Measurements from ENCODE around the gene MAGI1.

The MAGI1 gene

GRCh38 chr3:66012711-66013110, 26.0 kb downstream of the MAGI1 start:
- DNase-seq: no peak

GRCh38 chr3:66010739-66011655, 27.7 kb downstream of the MAGI1 start:
- DNase-seq: no peak

DNA sequence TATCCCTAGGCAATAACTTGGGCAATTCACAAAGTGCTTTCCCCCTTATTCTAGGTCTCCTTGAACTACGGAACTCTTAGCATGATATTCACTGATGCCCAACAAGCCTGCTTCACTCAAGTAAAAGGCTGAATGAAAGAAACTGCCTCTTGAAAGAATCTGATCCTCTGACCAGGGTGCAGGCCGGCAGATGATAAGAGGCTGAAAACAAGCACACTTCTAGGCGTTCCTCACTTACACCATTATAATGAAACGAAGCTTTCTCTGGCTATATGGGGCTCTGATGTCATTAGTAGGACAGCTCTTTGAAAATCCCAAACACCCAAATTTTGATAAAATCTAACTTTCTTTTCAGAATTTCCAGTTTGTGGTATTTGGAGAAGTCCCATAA, 28.4 kb downstream of the MAGI1 start:
- DNase-seq: no peak

DNA sequence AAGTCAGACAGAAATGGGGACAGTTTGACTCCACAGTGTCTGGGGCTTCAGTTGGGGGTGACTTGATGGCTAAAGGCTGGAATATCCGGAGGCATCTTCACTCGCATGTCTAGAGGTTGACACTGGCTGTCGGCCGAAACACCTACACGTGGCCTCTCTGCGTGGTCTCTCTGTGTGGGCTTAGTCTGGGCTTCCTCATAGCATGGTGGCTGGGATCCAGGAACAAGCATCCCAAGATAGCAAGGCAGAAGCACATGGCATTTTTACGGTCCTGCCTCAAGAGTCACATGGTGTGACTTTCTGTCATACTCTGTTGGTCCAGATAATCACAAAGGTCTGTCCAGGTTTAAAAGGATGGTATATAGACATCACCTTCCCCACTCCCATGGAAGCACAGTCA, 34.5 kb downstream of the MAGI1 start:
- DNase-seq: no peak

GRCh38 chr3:66001626-66002025, 37.1 kb downstream of the MAGI1 start:
- no peak for DNase-seq

GRCh38 chr3:66000506-66000905, 38.2 kb downstream of the MAGI1 start:
- DNase-seq: no peak

DNA sequence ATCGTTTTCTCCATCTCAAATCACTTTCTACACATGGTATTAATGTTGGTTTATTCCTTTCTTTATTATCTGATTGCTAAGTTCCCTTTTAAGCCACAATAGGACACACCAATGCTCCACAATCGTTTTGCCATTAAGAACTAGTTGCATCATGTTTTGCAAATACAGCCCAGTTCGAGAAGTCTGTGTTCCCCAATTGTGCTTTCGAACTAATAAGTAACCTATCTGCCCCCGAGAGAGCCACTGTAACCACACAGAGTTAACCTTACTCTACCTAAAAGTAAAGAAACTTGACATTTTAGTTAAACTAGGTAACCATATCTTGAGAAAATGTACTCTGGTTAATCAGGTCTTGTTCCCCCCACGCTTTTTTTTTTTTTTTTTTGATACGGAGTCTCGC, 39.1 kb downstream of the MAGI1 start:
- no peak for DNase-seq

DNA sequence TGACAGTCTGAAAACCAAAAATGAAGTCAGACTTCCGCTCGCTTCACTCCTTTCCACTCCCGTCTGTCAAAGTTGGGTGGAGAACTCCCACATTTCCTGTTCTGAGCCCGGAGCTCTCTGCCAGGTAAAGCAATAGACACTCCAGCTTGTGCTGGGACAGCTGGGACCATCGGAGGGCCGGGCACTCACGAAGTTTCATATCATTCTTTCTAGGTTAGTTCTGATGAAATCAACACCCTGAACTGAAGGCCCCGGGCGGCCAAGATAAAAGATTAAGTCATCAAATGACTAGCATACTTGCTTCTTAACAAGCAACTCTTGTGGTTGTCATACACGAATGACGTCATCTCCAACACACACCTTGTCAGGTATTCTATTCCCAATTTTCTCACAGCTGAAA, 42.1 kb downstream of the MAGI1 start:
- no peak for DNase-seq

DNA sequence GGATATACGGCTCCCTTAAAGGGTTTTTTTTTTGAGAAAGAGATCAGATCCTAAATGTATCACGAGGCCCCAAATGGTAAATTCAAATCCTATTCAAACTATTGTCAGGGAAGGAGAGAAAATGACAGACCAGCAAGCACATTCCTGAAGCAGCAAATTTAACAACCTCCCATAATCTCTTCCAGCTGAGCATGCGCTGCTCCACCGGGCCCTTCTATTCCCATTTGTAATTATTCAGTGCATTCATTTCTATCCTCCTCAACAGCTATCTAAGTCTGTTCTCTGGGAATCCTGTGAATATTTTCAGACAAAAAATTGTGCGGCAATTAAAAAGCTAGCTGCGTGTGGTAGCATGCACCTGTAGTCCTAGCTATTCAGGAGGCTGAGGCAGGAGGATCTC, 43.2 kb downstream of the MAGI1 start:
- no peak for DNase-seq

- no peak for DNase-seq
Observed at GRCh38 chr3:65995030-65995429, 43.7 kb downstream of the MAGI1 start.

DNA sequence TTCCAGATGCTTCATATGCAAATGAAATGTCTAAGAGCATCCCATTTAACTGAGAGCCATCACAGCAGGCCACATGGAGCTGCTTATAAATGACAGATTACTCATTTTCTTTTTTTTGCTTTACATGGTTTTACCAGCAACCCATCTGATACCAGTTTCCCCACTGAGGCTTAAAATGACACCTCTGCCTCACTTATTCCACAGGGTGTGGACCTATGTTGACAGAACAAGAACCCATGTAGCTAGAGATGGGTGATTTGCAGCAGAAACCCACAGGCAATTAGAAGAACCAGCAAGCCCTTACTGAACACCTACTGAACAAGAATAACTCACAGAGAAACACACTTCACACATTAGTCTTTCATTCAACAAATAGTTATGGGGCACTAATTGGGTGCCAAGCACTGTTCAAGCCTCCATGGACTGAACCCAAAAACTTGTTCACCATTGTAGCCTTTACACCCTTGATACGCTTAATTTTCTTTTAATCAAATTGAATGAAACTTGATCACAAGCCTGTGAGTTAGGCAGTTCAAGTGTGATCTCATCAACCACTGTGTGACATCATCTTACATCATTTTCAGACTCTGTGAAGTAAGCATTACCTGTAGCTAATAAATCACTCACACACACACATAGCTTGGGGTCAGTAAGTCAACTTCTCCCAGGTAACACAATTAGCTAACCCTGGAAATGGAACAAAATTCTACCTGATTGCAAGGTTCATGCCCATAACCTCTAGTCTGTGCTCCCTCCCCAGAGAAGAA, 45.4 kb downstream of the MAGI1 start:
- no peak for DNase-seq

GRCh38 chr3:65992106-65992505, 46.6 kb downstream of the MAGI1 start:
- no peak for DNase-seq

GRCh38 chr3:65988411-65989180, 50.1 kb downstream of the MAGI1 start:
- DNase-seq: no peak

DNA sequence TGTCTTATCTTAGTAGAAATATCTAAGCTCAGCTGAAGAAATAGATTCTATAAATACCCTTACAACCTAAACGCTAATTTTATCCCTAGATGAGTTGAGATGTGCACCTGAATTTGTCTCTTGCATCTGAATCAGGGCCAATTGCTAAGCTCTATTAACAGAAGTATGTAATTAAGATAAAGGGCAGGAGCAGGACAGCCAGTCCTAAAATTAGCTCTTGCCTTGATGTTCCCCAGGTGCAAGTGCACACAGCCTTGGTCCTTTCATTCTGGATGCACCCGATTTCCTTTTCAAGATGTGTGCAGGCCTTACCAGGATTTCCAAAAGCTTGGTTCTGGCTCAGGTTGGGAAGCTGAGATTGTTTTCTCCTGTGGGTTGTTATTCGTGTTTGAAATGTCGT, 52.4 kb downstream of the MAGI1 start:
- DNase-seq: no peak

GRCh38 chr3:65984975-65985374, 53.7 kb downstream of the MAGI1 start:
- no peak for DNase-seq

- DNase-seq: no peak
Observed at GRCh38 chr3:65983100-65983499, 55.6 kb downstream of the MAGI1 start.

GRCh38 chr3:65979731-65980130, 59.0 kb downstream of the MAGI1 start:
- no peak for DNase-seq

DNA sequence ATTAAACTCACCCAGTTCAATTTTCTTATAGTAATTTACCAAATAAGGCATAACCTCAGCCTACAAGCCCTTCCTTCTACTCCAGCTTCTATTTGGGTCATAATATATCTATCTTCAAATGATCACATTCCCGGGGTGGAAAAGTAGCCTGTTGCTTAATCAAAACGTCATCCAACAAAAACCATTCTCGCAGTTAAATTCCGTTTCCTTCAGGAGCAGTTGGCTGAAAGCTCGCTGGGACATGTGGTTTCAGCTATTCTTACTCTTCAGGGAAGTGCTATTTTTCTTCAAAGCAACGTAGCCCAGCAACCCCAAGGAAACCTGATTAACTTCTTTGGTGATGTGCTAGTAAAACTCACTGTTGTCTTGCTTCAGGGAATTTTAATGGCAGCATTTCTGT, 59.6 kb downstream of the MAGI1 start:
- no peak for DNase-seq

DNA sequence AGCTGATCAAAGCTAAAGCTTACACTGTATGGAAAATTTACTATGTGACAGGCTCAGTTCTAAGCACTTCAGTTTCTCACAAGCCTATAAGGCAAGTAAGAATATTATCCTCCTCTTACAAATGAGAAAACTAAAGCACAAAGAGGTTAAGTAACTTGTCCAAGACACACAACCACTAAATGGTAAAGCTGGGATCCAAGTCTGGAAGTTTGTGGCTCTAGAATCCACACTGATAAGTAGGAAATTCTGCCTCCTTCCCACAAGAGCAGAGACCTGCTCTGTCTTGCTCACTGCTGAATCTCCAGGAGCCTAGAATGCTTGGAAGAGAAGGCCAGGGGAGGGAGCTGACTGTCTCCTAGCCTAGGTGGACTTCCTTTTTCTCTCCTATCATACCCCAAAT, 60.6 kb downstream of the MAGI1 start:
- no peak for DNase-seq

DNA sequence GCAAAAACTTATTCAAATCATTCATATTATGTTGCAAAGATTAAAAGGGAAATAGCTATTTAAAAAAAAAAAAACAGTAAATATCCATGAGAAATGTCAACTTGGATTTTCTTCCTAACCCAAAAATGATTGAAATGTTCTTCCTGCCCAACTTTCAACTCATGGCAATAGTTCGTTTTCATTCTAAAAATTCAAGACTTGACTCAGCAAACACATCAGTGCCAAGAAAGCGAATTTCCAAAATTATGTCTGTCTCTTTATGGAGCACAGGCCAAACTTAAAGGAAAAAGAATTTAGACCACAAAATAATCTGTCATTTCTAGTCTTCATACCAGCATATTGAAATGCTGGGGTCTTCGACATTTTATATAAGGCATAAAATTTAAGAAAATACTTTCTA, 63.7 kb downstream of the MAGI1 start:
- no peak for DNase-seq

DNA sequence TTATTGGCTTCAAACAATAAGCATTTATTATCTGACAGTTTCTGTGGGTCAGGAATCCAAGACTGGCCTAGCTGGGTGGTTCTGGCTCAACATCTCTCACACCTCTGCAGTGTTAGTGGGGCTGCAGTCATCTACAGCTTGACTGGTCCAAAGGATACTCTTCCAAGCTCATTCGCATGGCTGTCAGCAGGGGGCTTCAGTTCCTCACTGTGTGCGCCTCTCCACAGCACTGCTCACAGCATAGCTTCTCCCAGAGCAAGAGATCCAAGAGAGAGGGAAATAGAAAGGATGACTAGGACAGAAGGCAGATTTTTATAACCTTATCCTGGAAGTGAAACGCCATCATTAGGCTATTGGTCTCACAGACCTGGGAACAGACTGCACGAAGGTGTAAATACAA, 64.2 kb downstream of the MAGI1 start:
- DNase-seq: no peak

- DNase-seq: no peak
Observed at GRCh38 chr3:65972765-65973164, 66.0 kb downstream of the MAGI1 start.
